A549 (cell line): Measurements from ENCODE around the gene SLN.
"Not testable (repeated sequence)": the region's sequence is repeated elsewhere in the genome, so short reads cannot be mapped to it uniquely, and the experiment has no call there.

ENCODE experiments used
- CTCF ChIP-seq: fragments of >200 bp; sonication (Bioruptor Twin); formaldehyde crosslinking; IDR thresholded peaks from 3 replicates; pipeline ENCODE4 v1.5.1; 2016
- EP300 ChIP-seq, 2 experiments: fragments of >200 bp; sonication (Bioruptor Twin); formaldehyde crosslinking; IDR thresholded peaks; 2 replicates in 1 of 2; 3 replicates in 1 of 2; pipeline ENCODE4 v1.6.1; 2016 to 2017
- FOXS1 ChIP-seq: fragments of 250-450 bp; sonication (Bioruptor Pico); IDR thresholded peaks from 2 replicates; pipeline ENCODE4 v1.5.0; 2020; ENCODE audit warnings: mild to moderate bottlenecking, moderate library complexity
- MAX ChIP-seq: IDR thresholded peaks from 2 replicates; pipeline ENCODE4 v1.6.1; 2012
- RNF2 ChIP-seq: fragments of 200-600 bp; sonication (generic); IDR thresholded peaks from 2 replicates; pipeline ENCODE4 v1.6.1; 2016; ENCODE audit warnings: low read depth, mild to moderate bottlenecking, antibody characterized with exemption, moderate library complexity, borderline replicate concordance
- USF2 ChIP-seq: fragments of 450-650 bp; IDR thresholded peaks from 2 replicates; pipeline ENCODE4 v1.6.1; 2014; ENCODE audit warnings: antibody characterized with exemption
- ZFP36 ChIP-seq: fragments of 450-650 bp; IDR thresholded peaks from 2 replicates; pipeline ENCODE4 v1.6.1; 2014; ENCODE audit warnings: borderline replicate concordance; ENCODE audit not compliant: partially characterized antibody

- not testable (repeated sequence) for TF ChIP-seq CTCF; EP300 (IDR thresholded peaks at IDR 0.05); USF2; ZFP36; MAX; FOXS1; RNF2
These were observed 47.0 kb upstream of the SLN start for GRCh38 chr11:107758719-107759355.
